ENCODE results near the gene ANO1. TPM values are rescaled to one million over a fixed set of nuclear protein-coding genes. Genes with fewer than 3 reads are reported as not detected.

ANO1 gene
- total RNA-seq, 3 donors from 2014 or later: 0.14 to 0.20 (median 0.16) TPM

GRCh38 chr11:70145841-70146240, 67.7 kb downstream of the ANO1 start:
- no peaks in the 10 kb centered on the region for H3K9me3 Mint-ChIP-seq
- no peaks in the 10 kb centered on the region for H3K4me1 Mint-ChIP-seq (ENCODE audit: low read depth)
- no peak for DNase-seq
- ATAC-seq: no peak
- H3K4me3 Mint-ChIP-seq: no peak overlapping the region
- no peaks in the 10 kb centered on the region for H3K36me3 Mint-ChIP-seq (ENCODE audit: insufficient read depth)
- H3K27me3 Mint-ChIP-seq (ENCODE audit: low read depth): peaks cover 58% of the 10 kb centered on the region

GRCh38 chr11:70146299-70146698, 68.2 kb downstream of the ANO1 start:
- DNase-seq: no peak
- ATAC-seq: no peak
- H3K9me3 Mint-ChIP-seq: no peaks in the 10 kb centered on the region
- H3K4me1 Mint-ChIP-seq (ENCODE audit: low read depth): no peaks in the 10 kb centered on the region
- peaks cover 53% of the 10 kb centered on the region for H3K27me3 Mint-ChIP-seq (ENCODE audit: low read depth)
- H3K4me3 Mint-ChIP-seq: no peak overlapping the region
- no peaks in the 10 kb centered on the region for H3K36me3 Mint-ChIP-seq (ENCODE audit: insufficient read depth)

- ATAC-seq (no peak), DNase-seq (no peak)
- Mint-ChIP-seq H3K4me3 (no peak overlapping the region), H3K4me1 (ENCODE audit: low read depth) (no peaks in the 10 kb centered on the region), H3K27me3 (ENCODE audit: low read depth) (peaks cover 47% of the 10 kb centered on the region), H3K9me3 (no peaks in the 10 kb centered on the region), H3K36me3 (ENCODE audit: insufficient read depth) (no peaks in the 10 kb centered on the region)
Measured at GRCh38 chr11:70146895-70147520, 68.9 kb downstream of the ANO1 start.

- H3K36me3 Mint-ChIP-seq (ENCODE audit: insufficient read depth): no peaks in the 10 kb centered on the region
- ATAC-seq: no peak
- H3K9me3 Mint-ChIP-seq: no peaks in the 10 kb centered on the region
- H3K4me3 Mint-ChIP-seq: no peak overlapping the region
- DNase-seq: no peak
- H3K27me3 Mint-ChIP-seq (ENCODE audit: low read depth): peaks cover 43% of the 10 kb centered on the region
- H3K4me1 Mint-ChIP-seq (ENCODE audit: low read depth): no peaks in the 10 kb centered on the region
Measured at GRCh38 chr11:70147668-70148067, 69.6 kb downstream of the ANO1 start.

- H3K4me1 Mint-ChIP-seq (ENCODE audit: low read depth): no peaks in the 10 kb centered on the region
- DNase-seq: no peak
- H3K4me3 Mint-ChIP-seq: no peak overlapping the region
- no peaks in the 10 kb centered on the region for H3K36me3 Mint-ChIP-seq (ENCODE audit: insufficient read depth)
- H3K27me3 Mint-ChIP-seq (ENCODE audit: low read depth): peaks cover 12% of the 10 kb centered on the region
- no peak for ATAC-seq
- H3K9me3 Mint-ChIP-seq: no peaks in the 10 kb centered on the region
Measured at GRCh38 chr11:70151671-70152070, 73.6 kb downstream of the ANO1 start.

- H3K4me3 Mint-ChIP-seq: no peak overlapping the region
- no peak for DNase-seq
- H3K9me3 Mint-ChIP-seq: no peaks in the 10 kb centered on the region
- no peak for ATAC-seq
- no peaks in the 10 kb centered on the region for H3K4me1 Mint-ChIP-seq (ENCODE audit: low read depth)
- no peaks in the 10 kb centered on the region for H3K36me3 Mint-ChIP-seq (ENCODE audit: insufficient read depth)
- peaks cover 5% of the 10 kb centered on the region for H3K27me3 Mint-ChIP-seq (ENCODE audit: low read depth)
Measured at GRCh38 chr11:70153133-70153727, 75.1 kb downstream of the ANO1 start.

- H3K4me3 Mint-ChIP-seq: no peak overlapping the region
- H3K36me3 Mint-ChIP-seq (ENCODE audit: insufficient read depth): no peaks in the 10 kb centered on the region
- no peak for ATAC-seq
- no peaks in the 10 kb centered on the region for H3K4me1 Mint-ChIP-seq (ENCODE audit: low read depth)
- no peaks in the 10 kb centered on the region for H3K9me3 Mint-ChIP-seq
- H3K27me3 Mint-ChIP-seq (ENCODE audit: low read depth): no peaks in the 10 kb centered on the region
- no peak for DNase-seq
Measured at GRCh38 chr11:70155386-70155785, 77.3 kb downstream of the ANO1 start.

- ATAC-seq: no peak
- Mint-ChIP-seq H3K4me3 (no peak overlapping the region), H3K36me3 (ENCODE audit: insufficient read depth) (no peaks in the 10 kb centered on the region), H3K27me3 (ENCODE audit: low read depth) (no peaks in the 10 kb centered on the region), H3K4me1 (ENCODE audit: low read depth) (no peaks in the 10 kb centered on the region), H3K9me3 (no peaks in the 10 kb centered on the region)
- no peak for DNase-seq
Measured at GRCh38 chr11:70156291-70157037, 78.3 kb downstream of the ANO1 start.

- DNase-seq (no peak), ATAC-seq (no peak)
- no peaks in the 10 kb centered on the region for H3K27me3 Mint-ChIP-seq (ENCODE audit: low read depth)
- H3K4me3 Mint-ChIP-seq: no peak overlapping the region
- no peaks in the 10 kb centered on the region for H3K9me3 Mint-ChIP-seq
- no peaks in the 10 kb centered on the region for H3K36me3 Mint-ChIP-seq (ENCODE audit: insufficient read depth)
- no peaks in the 10 kb centered on the region for H3K4me1 Mint-ChIP-seq (ENCODE audit: low read depth)
Measured at GRCh38 chr11:70158201-70158600, 80.1 kb downstream of the ANO1 start.

- no peaks in the 10 kb centered on the region for H3K36me3 Mint-ChIP-seq (ENCODE audit: insufficient read depth)
- no peaks in the 10 kb centered on the region for H3K9me3 Mint-ChIP-seq
- no peaks in the 10 kb centered on the region for H3K4me1 Mint-ChIP-seq (ENCODE audit: low read depth)
- ATAC-seq (no peak), DNase-seq (no peak)
- H3K4me3 Mint-ChIP-seq: no peak overlapping the region
- H3K27me3 Mint-ChIP-seq (ENCODE audit: low read depth): no peaks in the 10 kb centered on the region
Measured at GRCh38 chr11:70158757-70159389, 80.8 kb downstream of the ANO1 start.

- H3K9me3 Mint-ChIP-seq: no peaks in the 10 kb centered on the region
- no peaks in the 10 kb centered on the region for H3K4me1 Mint-ChIP-seq (ENCODE audit: low read depth)
- H3K4me3 Mint-ChIP-seq: no peak overlapping the region
- no peak for DNase-seq
- no peaks in the 10 kb centered on the region for H3K27me3 Mint-ChIP-seq (ENCODE audit: low read depth)
- no peaks in the 10 kb centered on the region for H3K36me3 Mint-ChIP-seq (ENCODE audit: insufficient read depth)
- no peak for ATAC-seq
Measured at GRCh38 chr11:70159627-70160570, 81.8 kb downstream of the ANO1 start.

GRCh38 chr11:70161043-70161625, 83.0 kb downstream of the ANO1 start:
- ATAC-seq (no peak), DNase-seq (no peak)
- Mint-ChIP-seq H3K27me3 (ENCODE audit: low read depth) (no peaks in the 10 kb centered on the region), H3K4me3 (no peak overlapping the region), H3K9me3 (no peaks in the 10 kb centered on the region), H3K36me3 (ENCODE audit: insufficient read depth) (no peaks in the 10 kb centered on the region), H3K4me1 (ENCODE audit: low read depth) (no peaks in the 10 kb centered on the region)

- Mint-ChIP-seq H3K9me3 (no peaks in the 10 kb centered on the region), H3K27me3 (ENCODE audit: low read depth) (peaks cover 20% of the 10 kb centered on the region), H3K4me3 (no peak overlapping the region), H3K4me1 (ENCODE audit: low read depth) (no peaks in the 10 kb centered on the region), H3K36me3 (ENCODE audit: insufficient read depth) (no peaks in the 10 kb centered on the region)
- DNase-seq (no peak), ATAC-seq (no peak)
Measured at GRCh38 chr11:70164705-70165104, 86.6 kb downstream of the ANO1 start.
